Measurements from ENCODE around the gene MAGEA9B.

- TF ChIP-seq CTCF (IDR thresholded peaks at IDR 0.05; ENCODE audit: low read depth, low read length, missing input control) (no peak), HNF4G (IDR thresholded peaks at IDR 0.05) (no peak), REST (IDR thresholded peaks at IDR 0.05) (no peak), EGR1 (IDR thresholded peaks at IDR 0.05; ENCODE audit: low read depth in 2 of 2) (no peak), SP1 (IDR thresholded peaks at IDR 0.05) (no peak), YY1 (IDR thresholded peaks at IDR 0.05) (no peak), RAD21 (IDR thresholded peaks at IDR 0.05) (no peak)
These were observed 20.4 kb upstream of the MAGEA9B start for GRCh38 chrX:149607699-149608098.

All from liver (tissue), 3 donors.